HEK293 (cell line): Measurements from ENCODE around the gene CD79A.

Experiments used
- CTCF ChIA-PET: fragments of 350-600 bp; formaldehyde crosslinking; extraction: SDS; loops from one replicate; lab custom pipeline; 2021; ENCODE audit warnings: antibody characterized with exemption; lab: Yijun Ruan, JAX
- POLR2A ChIA-PET: fragments of 300-600 bp; formaldehyde crosslinking; extraction: SDS; loops from one replicate; lab custom pipeline; 2020; ENCODE audit warnings: antibody characterized with exemption, inconsistent platforms; lab: Yijun Ruan, JAX
- H3K27ac ChIP-seq: fragments of 200-500 bp; sonication (Bioruptor generic); 2 replicates; pipeline ENCODE4 v1.5.1; 2014; ENCODE audit warnings: low read depth, low read length, control low read depth, inconsistent platforms; ENCODE audit errors: extremely low read depth
- H3K36me3 ChIP-seq, 2 experiments: fragments of 200-500 bp in 1 of 2; sonication (Bioruptor generic) in 1 of 2; 1 replicate in 1 of 2; 2 replicates in 1 of 2; pipeline ENCODE4 v1.5.1; 2014 to 2017; ENCODE audit warnings: inconsistent platforms in 2 of 2, low read length in 2 of 2; ENCODE audit not compliant: control insufficient read depth in 2 of 2, insufficient read depth in 1 of 2
- H3K4me1 ChIP-seq: fragments of 200-500 bp; sonication (Bioruptor generic); 2 replicates; pipeline ENCODE4 v1.5.1; 2014; ENCODE audit warnings: mild to moderate bottlenecking, low read length, inconsistent platforms; ENCODE audit not compliant: control insufficient read depth, insufficient read depth
- H3K4me3 ChIP-seq: 2 replicates; pipeline ENCODE4 v1.5.1; 2011; ENCODE audit warnings: low read depth, mild to moderate bottlenecking, control low read depth, low read length, moderate library complexity
- H3K9me3 ChIP-seq: fragments of 200-500 bp; sonication (Bioruptor generic); 2 replicates; pipeline ENCODE4 v1.5.1; 2014; ENCODE audit warnings: low read depth, low read length, inconsistent platforms; ENCODE audit not compliant: control insufficient read depth, insufficient read depth
- EGR2 ChIP-seq: fragments of 450-650 bp; formaldehyde crosslinking; IDR thresholded peaks from 2 replicates; pipeline ENCODE4 v1.5.1; 2016; ENCODE audit warnings: low read depth, missing biosample characterization, missing genetic modification characterization
- GLI4 ChIP-seq: fragments of 450-650 bp; formaldehyde crosslinking; IDR thresholded peaks from 2 replicates; pipeline ENCODE4 v1.5.1; 2016; ENCODE audit warnings: missing biosample characterization, missing genetic modification characterization
- KLF1 ChIP-seq: fragments of 450-650 bp; formaldehyde crosslinking; IDR thresholded peaks from 2 replicates; pipeline ENCODE4 v1.5.1; 2016; ENCODE audit warnings: missing biosample characterization, missing genetic modification characterization
- MEIS1 ChIP-seq: sonication (generic); formaldehyde crosslinking; IDR thresholded peaks from 2 replicates; pipeline ENCODE4 v1.8.1; 2022; ENCODE audit warnings: missing genetic modification reagents, mild to moderate bottlenecking, borderline replicate concordance
- MYNN ChIP-seq: fragments of 450-650 bp; formaldehyde crosslinking; IDR thresholded peaks from 2 replicates; pipeline ENCODE4 v1.5.1; 2016; ENCODE audit warnings: missing biosample characterization, missing genetic modification characterization, borderline replicate concordance
- SP2 ChIP-seq: fragments of 450-650 bp; formaldehyde crosslinking; IDR thresholded peaks from 2 replicates; pipeline ENCODE4 v1.5.1; 2016; ENCODE audit warnings: missing biosample characterization, missing genetic modification characterization
- TRIM28 ChIP-seq: IDR thresholded peaks from 2 replicates; pipeline ENCODE4 v1.6.1; 2011; ENCODE audit warnings: low read length, control low read depth, borderline replicate concordance
- ZBTB48 ChIP-seq: fragments of 450-650 bp; formaldehyde crosslinking; IDR thresholded peaks from 2 replicates; pipeline ENCODE4 v1.5.1; 2016; ENCODE audit warnings: missing biosample characterization, missing genetic modification characterization
- ZBTB7A ChIP-seq: fragments of 450-650 bp; formaldehyde crosslinking; IDR thresholded peaks from 2 replicates; pipeline ENCODE4 v1.5.1; 2016; ENCODE audit warnings: low read depth, missing biosample characterization, missing genetic modification characterization
- ZEB2 ChIP-seq: fragments of 450-650 bp; formaldehyde crosslinking; IDR thresholded peaks from 2 replicates; pipeline ENCODE4 v1.5.1; 2016; ENCODE audit warnings: missing biosample characterization, missing genetic modification characterization
- ZNF146 ChIP-seq: fragments of 450-650 bp; formaldehyde crosslinking; IDR thresholded peaks from 2 replicates; pipeline ENCODE4 v1.5.1; 2016; ENCODE audit warnings: missing biosample characterization, missing genetic modification characterization
- ZNF155 ChIP-seq: fragments of 450-650 bp; formaldehyde crosslinking; IDR thresholded peaks from 2 replicates; pipeline ENCODE4 v1.5.1; 2016; ENCODE audit warnings: missing biosample characterization, missing genetic modification characterization
- ZNF211 ChIP-seq: fragments of 450-650 bp; formaldehyde crosslinking; IDR thresholded peaks from 2 replicates; pipeline ENCODE4 v1.5.1; 2016; ENCODE audit warnings: low read depth, missing biosample characterization, missing genetic modification characterization
- ZNF223 ChIP-seq: fragments of 450-650 bp; formaldehyde crosslinking; IDR thresholded peaks from 2 replicates; pipeline ENCODE4 v1.5.1; 2016; ENCODE audit warnings: missing biosample characterization, missing genetic modification characterization
- ZNF302 ChIP-seq: fragments of 450-650 bp; formaldehyde crosslinking; IDR thresholded peaks from 2 replicates; pipeline ENCODE4 v1.5.1; 2016; ENCODE audit warnings: missing biosample characterization, missing genetic modification characterization, low read depth
- ZNF354C ChIP-seq: fragments of 450-650 bp; formaldehyde crosslinking; IDR thresholded peaks from 2 replicates; pipeline ENCODE4 v1.5.1; 2016; ENCODE audit warnings: missing biosample characterization, missing genetic modification characterization, low read depth, borderline replicate concordance
- ZNF391 ChIP-seq: fragments of 450-650 bp; formaldehyde crosslinking; IDR thresholded peaks from 2 replicates; pipeline ENCODE4 v1.5.1; 2016; ENCODE audit warnings: low read depth, missing biosample characterization, missing genetic modification characterization, borderline replicate concordance
- ZNF707 ChIP-seq: fragments of 450-650 bp; formaldehyde crosslinking; IDR thresholded peaks from 2 replicates; pipeline ENCODE4 v1.5.1; 2016; ENCODE audit warnings: missing biosample characterization, missing genetic modification characterization
- TF ChIP-seq, protein P1 (sequence below): fragments of 450-650 bp; formaldehyde crosslinking; IDR thresholded peaks from 2 replicates; pipeline ENCODE4 v1.5.1; 2016; ENCODE audit warnings: missing biosample characterization, missing genetic modification characterization
- TF ChIP-seq, protein P2 (sequence below): fragments of 450-650 bp; formaldehyde crosslinking; conservative IDR thresholded peaks from 2 replicates; pipeline ENCODE4 v1.5.1; 2016; ENCODE audit warnings: low read depth, missing biosample characterization, missing genetic modification characterization
- TF ChIP-seq, protein P3 (sequence below): fragments of 450-650 bp; formaldehyde crosslinking; IDR thresholded peaks from 2 replicates; pipeline ENCODE4 v1.5.1; 2016; ENCODE audit warnings: missing biosample characterization, missing genetic modification characterization
- TF ChIP-seq, protein P4 (sequence below): IDR thresholded peaks from 2 replicates; pipeline ENCODE4 v1.6.1; 2011; ENCODE audit warnings: mild to moderate bottlenecking, low read depth, low read length, borderline replicate concordance

The CD79A gene

DNA sequence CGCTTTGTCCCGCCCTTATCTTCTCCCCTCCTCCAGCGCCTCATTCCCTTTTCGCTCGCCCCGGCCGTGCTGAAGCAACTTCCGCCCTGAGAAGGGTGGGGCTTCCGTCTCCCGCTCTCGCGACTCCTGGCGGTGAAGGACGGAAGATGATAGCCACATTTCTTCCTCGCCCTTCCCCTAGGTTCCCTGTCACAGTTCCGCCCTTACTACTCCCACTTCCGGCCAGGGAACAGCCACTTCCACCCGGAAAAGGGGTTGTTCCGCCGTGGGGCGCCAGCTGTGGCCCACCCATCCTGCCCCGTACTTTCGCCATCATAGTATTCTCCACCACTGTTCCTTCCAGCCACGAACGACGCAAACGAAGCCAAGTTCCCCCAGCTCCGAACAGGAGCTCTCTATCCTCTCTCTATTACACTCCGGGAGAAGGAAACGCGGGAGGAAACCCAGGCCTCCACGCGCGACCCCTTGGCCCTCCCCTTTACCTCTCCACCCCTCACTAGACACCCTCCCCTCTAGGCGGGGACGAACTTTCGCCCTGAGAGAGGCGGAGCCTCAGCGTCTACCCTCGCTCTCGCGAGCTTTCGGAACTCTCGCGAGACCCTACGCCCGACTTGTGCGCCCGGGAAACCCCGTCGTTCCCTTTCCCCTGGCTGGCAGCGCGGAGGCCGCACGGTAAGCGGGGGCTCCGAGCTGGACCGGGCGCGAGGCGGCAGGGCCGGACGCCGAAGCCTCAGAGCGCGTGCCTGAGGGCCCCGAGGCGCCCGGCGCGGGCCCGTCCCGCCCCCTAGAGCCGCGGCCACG lies 17.3 kb upstream of the CD79A start, which contains the start of gene RPS19:
Gene RPS19 (plus strand): TSS at position 638 of the 801 bp plus-strand sequence. CDS start 520 bp downstream, outside the sequence.
- Histone ChIP-seq H3K27ac (peak within 1 kb of the TSS; percentile 100), H3K4me3 (peak within 1 kb of the TSS; percentile 89), H3K9me3 (no peaks in the 10 kb centered on the region), H3K4me1 (peaks cover 27% of the 10 kb centered on the region), H3K36me3 (peaks cover 41 to 45% of the 10 kb centered on the region in 2 experiments)
- POLR2A ChIA-PET, result interaction anchor here (0.5 to 3.9 kb wide), 35 partner anchors 10 to 1603 kb away, joined by 3 to 118 read pairs (median 5); partner anchors contain the start of genes ARHGEF1, B9D2, DEDD2 and DMAC2
- CTCF ChIA-PET, result interaction anchor here (0.6 to 4.3 kb wide), 21 partner anchors 8 to 1402 kb away, joined by 3 to 34 read pairs (median 5); no protein-coding TSS in a partner anchor
- TF ChIP-seq ZBTB48 (tag by site-specific recombination) (peak; percentile 96), MYNN (no peak), ZBTB7A (tag by site-specific recombination) (peak; percentile 100), EGR2 (tag by site-specific recombination) (peak; percentile 49), ZEB2 (peak; percentile 98), MEIS1 (CRISPR knock-in tag) (no peak), ZNF391 (peak; percentile 86; the same call in 1 of the 2 replicates), ZNF302 (no peak), ZNF146 (tag by site-specific recombination) (peak; percentile 13; the same call in 1 of the 2 replicates), ZNF223 (tag by site-specific recombination) (no peak), ZNF707 (tag by site-specific recombination) (no peak), ZNF155 (tag by site-specific recombination) (no peak), SP2 (tag by site-specific recombination) (peak; percentile 98), TRIM28 (peak; percentile 47; the same call in 1 of the 2 replicates), GLI4 (no peak), ZNF211 (tag by site-specific recombination) (no peak), ZNF354C (tag by site-specific recombination) (no peak), KLF1 (tag by site-specific recombination) (peak; percentile 96)
- TF ChIP-seq, protein P1, sequence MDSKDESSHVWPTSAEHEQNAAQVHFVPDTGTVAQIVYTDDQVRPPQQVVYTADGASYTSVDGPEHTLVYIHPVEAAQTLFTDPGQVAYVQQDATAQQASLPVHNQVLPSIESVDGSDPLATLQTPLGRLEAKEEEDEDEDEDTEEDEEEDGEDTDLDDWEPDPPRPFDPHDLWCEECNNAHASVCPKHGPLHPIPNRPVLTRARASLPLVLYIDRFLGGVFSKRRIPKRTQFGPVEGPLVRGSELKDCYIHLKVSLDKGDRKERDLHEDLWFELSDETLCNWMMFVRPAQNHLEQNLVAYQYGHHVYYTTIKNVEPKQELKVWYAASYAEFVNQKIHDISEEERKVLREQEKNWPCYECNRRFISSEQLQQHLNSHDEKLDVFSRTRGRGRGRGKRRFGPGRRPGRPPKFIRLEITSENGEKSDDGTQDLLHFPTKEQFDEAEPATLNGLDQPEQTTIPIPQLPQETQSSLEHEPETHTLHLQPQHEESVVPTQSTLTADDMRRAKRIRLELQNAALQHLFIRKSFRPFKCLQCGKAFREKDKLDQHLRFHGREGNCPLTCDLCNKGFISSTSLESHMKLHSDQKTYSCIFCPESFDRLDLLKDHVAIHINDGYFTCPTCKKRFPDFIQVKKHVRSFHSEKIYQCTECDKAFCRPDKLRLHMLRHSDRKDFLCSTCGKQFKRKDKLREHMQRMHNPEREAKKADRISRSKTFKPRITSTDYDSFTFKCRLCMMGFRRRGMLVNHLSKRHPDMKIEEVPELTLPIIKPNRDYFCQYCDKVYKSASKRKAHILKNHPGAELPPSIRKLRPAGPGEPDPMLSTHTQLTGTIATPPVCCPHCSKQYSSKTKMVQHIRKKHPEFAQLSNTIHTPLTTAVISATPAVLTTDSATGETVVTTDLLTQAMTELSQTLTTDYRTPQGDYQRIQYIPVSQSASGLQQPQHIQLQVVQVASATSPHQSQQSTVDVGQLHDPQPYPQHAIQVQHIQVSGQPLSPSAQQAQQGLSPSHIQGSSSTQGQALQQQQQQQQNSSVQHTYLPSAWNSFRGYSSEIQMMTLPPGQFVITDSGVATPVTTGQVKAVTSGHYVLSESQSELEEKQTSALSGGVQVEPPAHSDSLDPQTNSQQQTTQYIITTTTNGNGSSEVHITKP (tag by site-specific recombination), result peak; percentile 100
- TF ChIP-seq, protein P2, sequence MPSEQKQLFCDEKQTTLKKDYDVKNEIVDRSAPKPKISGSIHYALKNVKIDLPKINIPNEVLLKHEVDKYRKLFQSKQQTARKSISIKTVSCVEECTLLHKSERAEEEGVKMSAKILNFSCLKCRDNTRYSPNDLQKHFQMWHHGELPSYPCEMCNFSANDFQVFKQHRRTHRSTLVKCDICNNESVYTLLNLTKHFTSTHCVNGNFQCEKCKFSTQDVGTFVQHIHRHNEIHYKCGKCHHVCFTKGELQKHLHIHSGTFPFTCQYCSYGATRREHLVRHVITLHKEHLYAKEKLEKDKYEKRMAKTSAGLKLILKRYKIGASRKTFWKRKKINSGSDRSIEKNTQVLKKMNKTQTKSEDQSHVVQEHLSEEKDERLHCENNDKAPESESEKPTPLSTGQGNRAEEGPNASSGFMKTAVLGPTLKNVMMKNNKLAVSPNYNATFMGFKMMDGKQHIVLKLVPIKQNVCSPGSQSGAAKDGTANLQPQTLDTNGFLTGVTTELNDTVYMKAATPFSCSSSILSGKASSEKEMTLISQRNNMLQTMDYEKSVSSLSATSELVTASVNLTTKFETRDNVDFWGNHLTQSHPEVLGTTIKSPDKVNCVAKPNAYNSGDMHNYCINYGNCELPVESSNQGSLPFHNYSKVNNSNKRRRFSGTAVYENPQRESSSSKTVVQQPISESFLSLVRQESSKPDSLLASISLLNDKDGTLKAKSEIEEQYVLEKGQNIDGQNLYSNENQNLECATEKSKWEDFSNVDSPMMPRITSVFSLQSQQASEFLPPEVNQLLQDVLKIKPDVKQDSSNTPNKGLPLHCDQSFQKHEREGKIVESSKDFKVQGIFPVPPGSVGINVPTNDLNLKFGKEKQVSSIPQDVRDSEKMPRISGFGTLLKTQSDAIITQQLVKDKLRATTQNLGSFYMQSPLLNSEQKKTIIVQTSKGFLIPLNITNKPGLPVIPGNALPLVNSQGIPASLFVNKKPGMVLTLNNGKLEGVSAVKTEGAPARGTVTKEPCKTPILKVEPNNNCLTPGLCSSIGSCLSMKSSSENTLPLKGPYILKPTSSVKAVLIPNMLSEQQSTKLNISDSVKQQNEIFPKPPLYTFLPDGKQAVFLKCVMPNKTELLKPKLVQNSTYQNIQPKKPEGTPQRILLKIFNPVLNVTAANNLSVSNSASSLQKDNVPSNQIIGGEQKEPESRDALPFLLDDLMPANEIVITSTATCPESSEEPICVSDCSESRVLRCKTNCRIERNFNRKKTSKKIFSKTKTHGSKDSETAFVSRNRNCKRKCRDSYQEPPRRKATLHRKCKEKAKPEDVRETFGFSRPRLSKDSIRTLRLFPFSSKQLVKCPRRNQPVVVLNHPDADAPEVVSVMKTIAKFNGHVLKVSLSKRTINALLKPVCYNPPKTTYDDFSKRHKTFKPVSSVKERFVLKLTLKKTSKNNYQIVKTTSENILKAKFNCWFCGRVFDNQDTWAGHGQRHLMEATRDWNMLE (tag by site-specific recombination), result peak; percentile 98
- TF ChIP-seq, protein P3, sequence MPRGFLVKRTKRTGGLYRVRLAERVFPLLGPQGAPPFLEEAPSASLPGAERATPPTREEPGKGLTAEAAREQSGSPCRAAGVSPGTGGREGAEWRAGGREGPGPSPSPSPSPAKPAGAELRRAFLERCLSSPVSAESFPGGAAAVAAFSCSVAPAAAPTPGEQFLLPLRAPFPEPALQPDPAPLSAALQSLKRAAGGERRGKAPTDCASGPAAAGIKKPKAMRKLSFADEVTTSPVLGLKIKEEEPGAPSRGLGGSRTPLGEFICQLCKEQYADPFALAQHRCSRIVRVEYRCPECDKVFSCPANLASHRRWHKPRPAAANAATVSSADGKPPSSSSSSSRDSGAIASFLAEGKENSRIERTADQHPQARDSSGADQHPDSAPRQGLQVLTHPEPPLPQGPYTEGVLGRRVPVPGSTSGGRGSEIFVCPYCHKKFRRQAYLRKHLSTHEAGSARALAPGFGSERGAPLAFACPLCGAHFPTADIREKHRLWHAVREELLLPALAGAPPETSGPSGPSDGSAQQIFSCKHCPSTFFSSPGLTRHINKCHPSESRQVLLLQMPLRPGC (tag by site-specific recombination), result peak; percentile 82
- TF ChIP-seq, protein P4, sequence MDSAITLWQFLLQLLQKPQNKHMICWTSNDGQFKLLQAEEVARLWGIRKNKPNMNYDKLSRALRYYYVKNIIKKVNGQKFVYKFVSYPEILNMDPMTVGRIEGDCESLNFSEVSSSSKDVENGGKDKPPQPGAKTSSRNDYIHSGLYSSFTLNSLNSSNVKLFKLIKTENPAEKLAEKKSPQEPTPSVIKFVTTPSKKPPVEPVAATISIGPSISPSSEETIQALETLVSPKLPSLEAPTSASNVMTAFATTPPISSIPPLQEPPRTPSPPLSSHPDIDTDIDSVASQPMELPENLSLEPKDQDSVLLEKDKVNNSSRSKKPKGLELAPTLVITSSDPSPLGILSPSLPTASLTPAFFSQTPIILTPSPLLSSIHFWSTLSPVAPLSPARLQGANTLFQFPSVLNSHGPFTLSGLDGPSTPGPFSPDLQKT, result peak; percentile 65; the same call in 1 of the 2 replicates
